ENCODE results near the gene EYA4. TPM values are rescaled to one million over a fixed set of nuclear protein-coding genes. Genes with fewer than 3 reads are reported as not detected.

The EYA4 gene
- total RNA-seq, 1 donor from 2014 or later = 0.40 TPM

- H3K27ac Mint-ChIP-seq = no peak overlapping the region
- CTCF ChIA-PET = no interaction called here
- H3K9me3 Mint-ChIP-seq = no peaks in the 10 kb centered on the region
- H3K27me3 Mint-ChIP-seq = peaks cover 27% of the 10 kb centered on the region
- DNase-seq = no peak
- no peak for TF ChIP-seq CTCF (IDR thresholded peaks at IDR 0.05)
- peaks cover 4% of the 10 kb centered on the region for H3K4me1 Mint-ChIP-seq
- H3K36me3 Mint-ChIP-seq (ENCODE audit: low read depth) = no peaks in the 10 kb centered on the region
- no peak for ATAC-seq (ENCODE audit: low read depth)
- intact Hi-C loops (cut with micrococcal nuclease) = loop anchor here (2.0 to 5.0 kb wide), 2 partner anchors 349 to 530 kb away; no protein-coding TSS in a partner anchor
- no peak overlapping the region for H3K4me3 Mint-ChIP-seq
- POLR2A ChIA-PET = no interaction called here
These were observed 326.5 kb downstream of the EYA4 start for GRCh38 chr6:133567636-133568035.

- DNase-seq = no peak
- intact Hi-C loops (cut with micrococcal nuclease) = loop anchor here (2.0 to 5.0 kb wide), 2 partner anchors 348 to 528 kb away; no protein-coding TSS in a partner anchor
These were observed 328.1 kb downstream of the EYA4 start for GRCh38 chr6:133568970-133569889.

GRCh38 chr6:133571681-133572080, 330.5 kb downstream of the EYA4 start:
- H3K9me3 Mint-ChIP-seq = no peaks in the 10 kb centered on the region
- CTCF ChIA-PET = no interaction called here
- no peak for TF ChIP-seq CTCF (IDR thresholded peaks at IDR 0.05)
- H3K4me3 Mint-ChIP-seq = no peak overlapping the region
- POLR2A ChIA-PET = no interaction called here
- H3K27me3 Mint-ChIP-seq = peaks cover 25% of the 10 kb centered on the region
- no peaks in the 10 kb centered on the region for H3K36me3 Mint-ChIP-seq (ENCODE audit: low read depth)
- DNase-seq (no peak), ATAC-seq (ENCODE audit: low read depth) (no peak)
- H3K27ac Mint-ChIP-seq = no peak overlapping the region
- peaks cover 4% of the 10 kb centered on the region for H3K4me1 Mint-ChIP-seq
- intact Hi-C loops (cut with micrococcal nuclease) = no loop called here

More at GRCh38 chr6:133568970-133569889, 328.1 kb downstream of the EYA4 start:
- Mint-ChIP-seq H3K27me3 (peaks cover 27% of the 10 kb centered on the region), H3K4me3 (no peak overlapping the region), H3K9me3 (no peaks in the 10 kb centered on the region), H3K4me1 (peaks cover 4% of the 10 kb centered on the region), H3K27ac (no peak overlapping the region), H3K36me3 (ENCODE audit: low read depth) (no peaks in the 10 kb centered on the region)
- no peak for ATAC-seq (ENCODE audit: low read depth)
- CTCF ChIA-PET = interaction anchor here (1.1 to 1.9 kb wide), 2 partner anchors 10 to 347 kb away, joined by 3 to 11 read pairs; no protein-coding TSS in a partner anchor
- POLR2A ChIA-PET = no interaction called here
- TF ChIP-seq CTCF (IDR thresholded peaks at IDR 0.05) = no peak

- CTCF ChIA-PET = no interaction called here
- H3K36me3 Mint-ChIP-seq (ENCODE audit: low read depth) = no peaks in the 10 kb centered on the region
- H3K27me3 Mint-ChIP-seq = no peaks in the 10 kb centered on the region
- no peak overlapping the region for H3K4me3 Mint-ChIP-seq
- no peak for TF ChIP-seq CTCF (IDR thresholded peaks at IDR 0.05)
- no peaks in the 10 kb centered on the region for H3K4me1 Mint-ChIP-seq
- DNase-seq (no peak), ATAC-seq (ENCODE audit: low read depth) (no peak)
- intact Hi-C loops (cut with micrococcal nuclease) = no loop called here
- no peaks in the 10 kb centered on the region for H3K9me3 Mint-ChIP-seq
- H3K27ac Mint-ChIP-seq = no peak overlapping the region
- POLR2A ChIA-PET = no interaction called here
These were observed 336.7 kb downstream of the EYA4 start for GRCh38 chr6:133577851-133578250.
